Nephron (organoid): ENCODE data around the gene HDHD3.

ENCODE experiments used
- H3K27ac Mint-ChIP-seq, 3 experiments: 2 replicates each; pipeline ENCODE4 v1.8.0; 2020; ENCODE audit warnings: mixed read lengths in 3 of 3, mild to moderate bottlenecking in 2 of 3, moderate library complexity in 1 of 3
- H3K27me3 Mint-ChIP-seq: 2 replicates; pipeline ENCODE4 v1.8.0; 2021; ENCODE audit warnings: low read depth, mild to moderate bottlenecking, moderate library complexity, mixed read lengths
- H3K36me3 Mint-ChIP-seq: 2 replicates; pipeline ENCODE4 v1.8.0; 2020; ENCODE audit warnings: low read depth, mixed read lengths
- H3K4me1 Mint-ChIP-seq: 2 replicates; pipeline ENCODE4 v1.8.0; 2020; ENCODE audit warnings: mixed read lengths
- H3K4me3 Mint-ChIP-seq, 3 experiments: 2 replicates each; pipeline ENCODE4 v1.8.0; 2020; ENCODE audit warnings: mild to moderate bottlenecking in 3 of 3, mixed read lengths in 3 of 3, moderate library complexity in 2 of 3
- H3K9me3 Mint-ChIP-seq: 2 replicates; pipeline ENCODE4 v1.8.0; 2020; ENCODE audit warnings: mixed read lengths
- CTCF ChIP-seq, 3 experiments: fragments of 200-600 bp; sonication (generic); IDR thresholded peaks; one replicate each; pipeline ENCODE4 v1.5.0; 2021; ENCODE audit warnings: antibody characterized with exemption in 3 of 3; ENCODE audit not compliant: unreplicated experiment in 3 of 3

HDHD3 gene

GRCh38 chr9:113348437-113348836 lies 28.3 kb downstream of the HDHD3 start:
- no peak for TF ChIP-seq CTCF (IDR thresholded peaks at IDR 0.05; ENCODE audit: unreplicated experiment in 3 of 3)
- H3K27ac Mint-ChIP-seq, result no peak overlapping the region
- peaks cover 19% of the 10 kb centered on the region for H3K4me1 Mint-ChIP-seq
- peak overlapping the region in 2 of 3 experiments; percentile 12 to 77 for H3K4me3 Mint-ChIP-seq
- H3K27me3 Mint-ChIP-seq, result peaks cover 78% of the 10 kb centered on the region
- H3K36me3 Mint-ChIP-seq, result no peaks in the 10 kb centered on the region
- H3K9me3 Mint-ChIP-seq, result peaks cover 4% of the 10 kb centered on the region

- Mint-ChIP-seq H3K4me1 (peaks cover 20% of the 10 kb centered on the region), H3K9me3 (no peaks in the 10 kb centered on the region), H3K36me3 (no peaks in the 10 kb centered on the region), H3K27ac (no peak overlapping the region), H3K4me3 (no peak overlapping the region), H3K27me3 (peaks cover 63% of the 10 kb centered on the region)
- no peak for TF ChIP-seq CTCF (IDR thresholded peaks at IDR 0.05; ENCODE audit: unreplicated experiment in 3 of 3)
These were observed 31.1 kb downstream of the HDHD3 start for GRCh38 chr9:113345671-113346070.

- H3K27ac Mint-ChIP-seq, result peak overlapping the region in 2 of 3 experiments; percentile 16 to 59
- TF ChIP-seq CTCF (IDR thresholded peaks at IDR 0.05; ENCODE audit: unreplicated experiment in 3 of 3), result no peak
- H3K27me3 Mint-ChIP-seq, result peaks cover 58% of the 10 kb centered on the region
- peak overlapping the region in 1 of 3 experiments; percentile 28 for H3K4me3 Mint-ChIP-seq
- no peaks in the 10 kb centered on the region for H3K36me3 Mint-ChIP-seq
- no peaks in the 10 kb centered on the region for H3K9me3 Mint-ChIP-seq
- H3K4me1 Mint-ChIP-seq, result peaks cover 18% of the 10 kb centered on the region
These were observed 31.6 kb downstream of the HDHD3 start for GRCh38 chr9:113345190-113345589.

GRCh38 chr9:113343732-113344231 lies 33.0 kb downstream of the HDHD3 start:
- peak overlapping the region; percentile 82 to 94 (median 90) for H3K27ac Mint-ChIP-seq
- peak overlapping the region; percentile 16 to 68 (median 48) for H3K4me3 Mint-ChIP-seq
- no peaks in the 10 kb centered on the region for H3K9me3 Mint-ChIP-seq
- no peaks in the 10 kb centered on the region for H3K36me3 Mint-ChIP-seq
- no peak for TF ChIP-seq CTCF (IDR thresholded peaks at IDR 0.05; ENCODE audit: unreplicated experiment in 3 of 3)
- peaks cover 21% of the 10 kb centered on the region for H3K4me1 Mint-ChIP-seq
- H3K27me3 Mint-ChIP-seq, result peaks cover 46% of the 10 kb centered on the region

- Mint-ChIP-seq H3K27me3 (peaks cover 27% of the 10 kb centered on the region), H3K4me3 (peak overlapping the region; percentile 84 to 93 (median 89)), H3K27ac (peak overlapping the region; percentile 26 to 76 (median 32)), H3K36me3 (no peaks in the 10 kb centered on the region), H3K9me3 (no peaks in the 10 kb centered on the region), H3K4me1 (peaks cover 21% of the 10 kb centered on the region)
- TF ChIP-seq CTCF (IDR thresholded peaks at IDR 0.05; ENCODE audit: unreplicated experiment in 3 of 3), result no peak
These were observed 34.9 kb downstream of the HDHD3 start for GRCh38 chr9:113341712-113342410.
